ENCODE results near the gene GPHN. TPM values are rescaled to one million over a fixed set of nuclear protein-coding genes. Genes with fewer than 3 reads are reported as not detected.

Gene GPHN
- total RNA-seq, 1 donor from 2014 or later = 12.4 TPM

- Mint-ChIP-seq H3K27ac (ENCODE audit: unreplicated experiment) (no peak overlapping the region), H3K27me3 (ENCODE audit: low read depth) (no peaks in the 10 kb centered on the region), H3K4me1 (ENCODE audit: low read depth) (peaks cover 10% of the 10 kb centered on the region), H3K9me3 (ENCODE audit: low read depth) (peaks cover 16% of the 10 kb centered on the region), H3K4me3 (ENCODE audit: unreplicated experiment) (no peak overlapping the region), H3K36me3 (ENCODE audit: low read depth) (peaks cover 20% of the 10 kb centered on the region)
- no peak for TF ChIP-seq CTCF (IDR thresholded peaks at IDR 0.05)
- DNase-seq (ENCODE audit: low spot score) = no peak
Measured at GRCh38 chr14:67172056-67172455, 664.1 kb downstream of the GPHN start.

DNA sequence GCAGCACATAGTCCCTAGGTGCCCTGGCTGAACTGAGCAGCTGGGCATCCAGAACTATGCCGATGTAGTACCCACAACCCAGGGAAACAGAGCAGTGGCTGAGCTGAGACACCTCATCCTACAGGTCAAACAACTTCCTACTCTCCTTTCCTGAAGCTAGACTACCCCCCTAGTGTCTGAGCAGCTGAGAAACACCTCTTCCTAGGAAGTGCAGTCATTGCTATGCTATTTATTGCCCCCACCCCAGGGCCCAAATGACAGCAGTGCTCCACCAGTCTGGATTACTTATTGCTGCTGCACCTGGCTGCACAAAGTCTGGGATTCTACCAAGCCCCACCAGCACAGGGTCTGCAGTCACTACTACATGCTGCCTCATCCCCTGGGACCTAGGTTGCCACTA, 664.6 kb downstream of the GPHN start:
- Mint-ChIP-seq H3K9me3 (ENCODE audit: low read depth) (peaks cover 20% of the 10 kb centered on the region), H3K27ac (ENCODE audit: unreplicated experiment) (no peak overlapping the region), H3K27me3 (ENCODE audit: low read depth) (no peaks in the 10 kb centered on the region), H3K4me1 (ENCODE audit: low read depth) (peaks cover 7% of the 10 kb centered on the region), H3K36me3 (ENCODE audit: low read depth) (peaks cover 22% of the 10 kb centered on the region), H3K4me3 (ENCODE audit: unreplicated experiment) (no peak overlapping the region)
- DNase-seq (ENCODE audit: low spot score) = no peak
- no peak for TF ChIP-seq CTCF (IDR thresholded peaks at IDR 0.05)

GRCh38 chr14:67173719-67174118, 665.8 kb downstream of the GPHN start:
- Mint-ChIP-seq H3K27me3 (ENCODE audit: low read depth) (no peaks in the 10 kb centered on the region), H3K9me3 (ENCODE audit: low read depth) (peaks cover 25% of the 10 kb centered on the region), H3K4me1 (ENCODE audit: low read depth) (no peaks in the 10 kb centered on the region), H3K36me3 (ENCODE audit: low read depth) (peaks cover 24% of the 10 kb centered on the region), H3K27ac (ENCODE audit: unreplicated experiment) (no peak overlapping the region), H3K4me3 (ENCODE audit: unreplicated experiment) (no peak overlapping the region)
- no peak for TF ChIP-seq CTCF (IDR thresholded peaks at IDR 0.05)
- DNase-seq (ENCODE audit: low spot score) = no peak

DNA sequence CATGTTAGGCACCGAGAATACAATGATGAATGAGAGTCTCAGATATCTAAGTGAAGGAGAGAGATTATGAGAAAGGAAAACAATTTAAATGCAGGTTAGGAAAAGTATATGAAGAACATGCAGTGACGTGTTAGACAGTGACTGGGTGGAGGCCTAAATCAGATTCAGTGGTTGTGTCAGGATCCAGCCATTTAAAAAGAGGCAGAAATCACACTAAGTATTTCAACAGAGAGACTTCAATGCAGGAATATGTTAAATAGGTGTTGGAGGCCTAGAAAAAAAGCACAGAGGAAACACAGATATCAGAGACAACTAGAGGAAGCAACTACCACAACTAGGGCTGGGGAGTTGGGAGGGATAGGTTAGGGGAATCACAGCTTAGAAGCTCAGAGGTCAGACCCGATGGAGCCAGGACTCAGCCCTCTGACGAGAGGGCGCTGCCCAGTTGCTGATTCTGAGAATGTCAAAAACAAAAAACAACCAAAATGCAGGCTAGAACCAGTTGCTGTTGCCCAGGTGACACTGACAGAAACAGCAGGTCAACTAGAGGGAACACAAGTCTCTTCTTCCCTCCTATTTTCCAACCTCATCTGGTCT, 678.3 kb downstream of the GPHN start:
- no peak overlapping the region for H3K27ac Mint-ChIP-seq (ENCODE audit: unreplicated experiment)
- H3K36me3 Mint-ChIP-seq (ENCODE audit: low read depth) = peaks cover 1% of the 10 kb centered on the region
- no peaks in the 10 kb centered on the region for H3K4me1 Mint-ChIP-seq (ENCODE audit: low read depth)
- H3K4me3 Mint-ChIP-seq (ENCODE audit: unreplicated experiment) = no peak overlapping the region
- no peak for TF ChIP-seq CTCF (IDR thresholded peaks at IDR 0.05)
- no peaks in the 10 kb centered on the region for H3K9me3 Mint-ChIP-seq (ENCODE audit: low read depth)
- no peaks in the 10 kb centered on the region for H3K27me3 Mint-ChIP-seq (ENCODE audit: low read depth)
- no peak for DNase-seq (ENCODE audit: low spot score)

- no peaks in the 10 kb centered on the region for H3K9me3 Mint-ChIP-seq (ENCODE audit: low read depth)
- H3K27ac Mint-ChIP-seq (ENCODE audit: unreplicated experiment) = no peak overlapping the region
- H3K4me1 Mint-ChIP-seq (ENCODE audit: low read depth) = peaks cover 7% of the 10 kb centered on the region
- H3K27me3 Mint-ChIP-seq (ENCODE audit: low read depth) = no peaks in the 10 kb centered on the region
- TF ChIP-seq CTCF (IDR thresholded peaks at IDR 0.05) = no peak
- no peak overlapping the region for H3K4me3 Mint-ChIP-seq (ENCODE audit: unreplicated experiment)
- peaks cover 1% of the 10 kb centered on the region for H3K36me3 Mint-ChIP-seq (ENCODE audit: low read depth)
- no peak for DNase-seq (ENCODE audit: low spot score)
Measured at GRCh38 chr14:67186789-67187584, 679.0 kb downstream of the GPHN start.
